NB4 (cell line): Measurements from ENCODE around the gene HYAL1.

ENCODE experiments used
- DNase-seq: peaks from one replicate; pipeline ENCODE4 v3.0.0; 2010; ENCODE audit warnings: low read depth
- H3K4me3 ChIP-seq: one replicate; pipeline ENCODE4 v1.5.1; 2011; ENCODE audit warnings: mild to moderate bottlenecking, low read depth, low read length, moderate library complexity
- CTCF ChIP-seq: IDR thresholded peaks from one replicate; pipeline ENCODE4 v1.5.1; 2012; ENCODE audit warnings: low read depth, low read length
- MAX ChIP-seq: IDR thresholded peaks from 2 replicates; pipeline ENCODE4 v1.6.1; 2011; ENCODE audit warnings: low read depth, low read length
- MYC ChIP-seq: IDR thresholded peaks from 2 replicates; pipeline ENCODE4 v1.6.1; 2011; ENCODE audit warnings: low read depth, low read length
- POLR2A ChIP-seq: IDR thresholded peaks from 2 replicates; pipeline ENCODE4 v1.6.1; 2011; ENCODE audit warnings: mild to moderate bottlenecking; ENCODE audit not compliant: insufficient read length; ENCODE audit errors: extremely low read depth

The HYAL1 gene

GRCh38 chr3:50330330-50330729 is 27.0 kb upstream of the HYAL1 start:
- TF ChIP-seq POLR2A = no peak
- TF ChIP-seq MYC = no peak
- TF ChIP-seq CTCF = no peak
- TF ChIP-seq MAX = no peak
- no peak for DNase-seq
- no peak overlapping the region for H3K4me3 ChIP-seq

- peak; percentile 97 for DNase-seq
- peak; percentile 69 for TF ChIP-seq POLR2A
- no peak for TF ChIP-seq CTCF
- peak; percentile 56; the same call in 1 of the 2 replicates for TF ChIP-seq MAX
- no peak; the same call in 1 of the 2 replicates for TF ChIP-seq MYC
- peak within 1 kb of the TSS; percentile 91 for H3K4me3 ChIP-seq
Observed at GRCh38 chr3:50327943-50328691, 24.7 kb upstream of the HYAL1 start, which contains the start of gene TUSC2. TUSC2 (minus strand) TSS chr3:50328223; CDS start chr3:50328099, 124 bp downstream.

GRCh38 chr3:50327129-50327528 is 23.8 kb upstream of the HYAL1 start:
- TF ChIP-seq MAX (no peak), MYC (no peak), CTCF (no peak), POLR2A (no peak)
- DNase-seq = no peak
- peak overlapping the region; percentile 91 for H3K4me3 ChIP-seq

GRCh38 chr3:50326182-50326541 is 22.8 kb upstream of the HYAL1 start:
- no peak overlapping the region for H3K4me3 ChIP-seq
- DNase-seq = no peak
- no peak for TF ChIP-seq CTCF
- TF ChIP-seq POLR2A = no peak
- TF ChIP-seq MYC = no peak
- no peak for TF ChIP-seq MAX

GRCh38 chr3:50325497-50326181 is 22.3 kb upstream of the HYAL1 start:
- TF ChIP-seq MYC (no peak), CTCF (no peak), MAX (no peak), POLR2A (no peak)
- DNase-seq = no peak
- no peak overlapping the region for H3K4me3 ChIP-seq
